GM19395 (cell line): ENCODE results near the gene ARHGAP20.

Experiments
- ATAC-seq: cut with Tn5 transposase; IDR thresholded peaks from one replicate; pipeline ENCODE4 v1.9.1; 2021; ENCODE audit warnings: mild to moderate bottlenecking, moderate library complexity; ENCODE audit not compliant: unreplicated experiment

ARHGAP20 gene

DNA sequence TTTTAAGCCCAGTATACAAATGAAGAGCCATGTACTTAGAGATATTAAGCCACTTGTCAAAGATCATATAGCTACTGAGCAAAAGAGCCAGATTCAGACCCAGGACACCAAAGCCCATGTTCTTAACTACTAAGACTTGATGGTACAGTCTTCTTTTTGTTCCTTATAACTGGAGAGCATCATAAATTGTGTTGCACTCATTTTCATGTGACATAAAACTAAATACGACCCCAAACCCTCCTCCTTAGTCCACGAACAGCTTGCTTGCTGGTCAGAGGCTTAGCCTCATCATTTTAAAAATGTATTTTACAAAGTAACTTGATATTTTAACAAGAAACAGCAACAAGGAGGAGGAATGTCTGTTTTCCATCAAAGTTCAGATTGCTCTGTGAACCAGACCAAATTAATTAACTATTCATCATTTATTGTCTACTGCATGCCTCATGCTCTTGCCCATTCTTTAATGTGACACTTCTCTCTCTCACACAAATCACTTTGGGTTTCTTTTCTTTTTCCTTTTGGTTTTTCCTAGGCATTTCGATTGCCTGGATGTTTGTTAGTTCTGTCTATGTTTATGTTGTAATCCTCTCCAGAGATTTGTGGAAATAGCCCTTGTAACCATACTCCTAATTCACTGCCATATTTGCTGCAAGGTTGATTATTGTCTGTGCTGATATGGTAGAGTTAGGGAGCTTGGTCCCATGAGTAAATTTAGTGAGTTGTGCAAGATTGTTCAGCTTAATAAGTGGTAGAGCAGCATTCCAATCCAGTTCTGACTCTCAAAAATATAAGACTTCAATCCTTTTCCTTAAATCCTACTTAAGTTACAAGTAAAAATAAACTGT, 8.4 kb upstream of the ARHGAP20 start:
- no peak for ATAC-seq

GRCh38 chr11:110716361-110716760, 4.1 kb upstream of the ARHGAP20 start:
- ATAC-seq: no peak

DNA sequence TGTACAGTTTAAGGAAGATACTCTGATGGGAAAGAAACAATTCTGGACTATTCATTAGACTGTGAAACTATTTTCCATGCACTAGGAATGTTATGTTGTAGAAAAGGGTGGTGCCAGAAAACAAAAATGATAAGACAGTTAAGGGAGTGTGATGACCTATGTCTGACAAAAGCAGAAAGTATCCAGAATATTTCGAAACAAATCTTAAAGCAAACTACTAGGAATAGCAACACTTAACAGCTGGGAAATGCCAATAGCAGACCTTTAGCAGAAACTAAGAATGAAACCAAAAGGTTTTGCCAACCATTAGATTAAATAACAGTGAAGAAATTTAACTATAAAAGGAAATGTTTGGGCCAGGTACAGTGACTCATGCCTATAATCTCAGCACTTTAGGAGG, 3.3 kb upstream of the ARHGAP20 start:
- ATAC-seq: no peak

- ATAC-seq: no peak
Measured at GRCh38 chr11:110713449-110713776, 1.2 kb upstream of the ARHGAP20 start.

DNA sequence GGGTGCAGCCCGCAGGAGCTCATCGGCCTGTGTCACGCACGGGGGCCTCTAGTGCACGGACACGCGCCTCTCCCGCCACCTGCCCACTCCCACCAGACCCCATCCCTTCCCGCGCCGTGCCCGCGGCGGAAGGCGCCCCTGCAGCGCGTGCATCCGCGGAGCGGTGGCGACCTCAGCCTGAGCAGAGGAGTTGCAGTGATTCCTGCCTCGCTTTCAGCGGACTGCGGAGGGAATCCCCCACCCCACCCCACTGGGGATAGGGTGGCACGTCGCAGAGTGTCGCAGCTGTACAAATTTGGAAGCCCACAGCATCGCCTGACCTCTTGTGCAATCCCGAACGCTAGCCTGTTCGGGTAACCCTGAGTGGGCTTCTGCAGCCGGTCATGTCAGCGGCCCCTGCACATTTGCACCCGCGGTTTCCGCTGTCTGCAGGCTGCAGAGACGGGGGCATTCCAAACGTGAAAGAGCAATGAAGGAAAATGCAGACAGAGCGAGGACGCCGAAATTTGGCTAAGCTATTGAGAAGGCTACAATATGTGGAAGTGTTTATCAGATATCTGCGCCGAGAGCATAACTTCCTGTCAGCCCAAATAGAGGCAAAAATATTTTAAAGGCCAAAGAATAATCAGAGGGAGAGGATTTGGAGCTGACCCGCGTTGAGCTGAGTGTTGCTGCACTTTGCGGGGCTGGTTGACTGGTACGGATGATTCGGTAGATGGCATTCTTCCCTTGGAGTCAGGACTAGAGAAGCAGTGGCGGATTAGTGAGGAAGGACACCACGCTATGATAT, 617 bp upstream of the ARHGAP20 start:
- ATAC-seq: peak; percentile 33

DNA sequence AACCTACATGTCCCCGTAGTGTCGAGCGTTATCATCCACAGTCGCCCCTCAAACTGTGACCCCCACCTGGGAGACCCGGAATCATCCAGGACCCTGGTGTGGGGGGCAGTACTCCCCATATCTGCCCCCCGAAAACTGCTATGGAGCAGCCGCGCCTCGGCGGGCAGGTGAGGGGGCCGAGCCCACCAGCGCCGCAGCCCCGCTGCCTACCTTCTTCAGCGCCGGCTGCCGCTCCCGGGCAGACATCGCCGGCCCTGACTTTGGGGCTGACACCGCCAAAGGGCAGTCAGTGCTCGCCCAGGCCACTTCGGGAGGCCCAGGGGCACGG, 825 bp downstream of the ARHGAP20 start:
- ATAC-seq: no peak

GRCh38 chr11:110710628-110711381, 1.4 kb downstream of the ARHGAP20 start:
- no peak for ATAC-seq

- no peak for ATAC-seq
Measured at GRCh38 chr11:110704210-110704864, 7.9 kb downstream of the ARHGAP20 start.

DNA sequence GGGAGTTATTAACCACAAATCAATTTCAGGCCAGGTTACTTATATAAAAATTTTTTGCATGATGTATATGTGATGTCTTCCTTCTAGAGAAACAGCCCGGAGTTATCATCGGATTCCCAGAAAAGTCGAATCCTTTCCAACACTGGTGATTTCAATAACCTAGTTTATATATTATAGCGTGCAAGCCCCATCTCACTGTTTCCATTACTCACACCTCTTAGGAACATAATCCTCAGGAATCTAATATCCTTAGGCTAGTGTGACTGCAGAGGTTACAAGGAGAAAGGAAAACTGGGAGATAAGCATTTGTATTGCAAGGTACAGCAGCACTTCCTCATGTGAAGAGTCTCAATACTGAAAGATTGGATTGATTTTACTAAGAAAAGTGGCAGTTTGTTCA, 20.3 kb downstream of the ARHGAP20 start:
- no peak for ATAC-seq

DNA sequence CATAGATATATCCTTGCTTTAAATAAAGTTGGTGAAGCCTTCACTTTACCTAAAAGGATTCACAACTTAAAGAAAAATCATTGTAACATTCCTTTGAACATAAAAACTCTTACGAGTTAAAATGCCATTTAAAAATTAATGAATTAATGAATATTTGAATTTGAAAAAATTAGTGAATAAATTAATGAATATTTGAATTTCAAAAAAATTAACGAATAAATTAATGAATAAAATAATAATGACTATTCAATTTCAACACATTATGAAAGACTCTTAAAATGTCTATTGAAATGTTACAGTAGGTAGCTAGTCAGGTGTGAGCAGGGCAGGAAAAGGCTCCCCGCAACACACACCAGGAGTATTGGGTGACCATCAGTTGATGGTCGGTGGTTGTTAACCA, 22.9 kb downstream of the ARHGAP20 start:
- ATAC-seq: no peak

DNA sequence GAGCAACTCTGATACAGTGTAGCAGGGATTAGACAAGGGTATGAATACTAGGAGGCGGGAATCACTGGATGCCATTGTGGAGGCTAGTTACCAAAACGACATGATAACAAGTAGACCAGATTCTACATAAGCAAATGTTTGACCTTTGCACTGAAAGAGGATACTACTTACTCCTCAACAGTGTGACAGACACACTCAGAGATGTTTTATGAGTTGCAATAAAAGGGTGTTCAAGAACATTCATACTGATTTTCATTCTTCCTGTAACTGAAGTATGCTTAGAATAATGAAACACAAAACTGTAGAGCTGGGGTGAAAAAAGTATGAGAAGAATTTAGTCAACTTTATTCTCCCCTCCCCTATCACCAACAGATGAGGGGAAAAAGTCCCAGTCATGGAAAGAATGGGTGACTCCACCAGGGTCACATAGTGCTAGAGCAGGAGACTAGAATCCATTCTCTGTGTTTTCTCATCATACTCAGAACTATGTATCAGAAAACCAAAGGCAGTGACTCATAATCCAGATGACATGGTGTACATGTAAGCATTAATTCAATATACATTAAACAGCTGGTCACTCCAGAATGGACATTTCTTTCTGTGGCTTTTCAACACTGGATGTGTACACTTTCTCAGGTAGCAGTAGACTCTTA, 32.8 kb downstream of the ARHGAP20 start:
- ATAC-seq: no peak

DNA sequence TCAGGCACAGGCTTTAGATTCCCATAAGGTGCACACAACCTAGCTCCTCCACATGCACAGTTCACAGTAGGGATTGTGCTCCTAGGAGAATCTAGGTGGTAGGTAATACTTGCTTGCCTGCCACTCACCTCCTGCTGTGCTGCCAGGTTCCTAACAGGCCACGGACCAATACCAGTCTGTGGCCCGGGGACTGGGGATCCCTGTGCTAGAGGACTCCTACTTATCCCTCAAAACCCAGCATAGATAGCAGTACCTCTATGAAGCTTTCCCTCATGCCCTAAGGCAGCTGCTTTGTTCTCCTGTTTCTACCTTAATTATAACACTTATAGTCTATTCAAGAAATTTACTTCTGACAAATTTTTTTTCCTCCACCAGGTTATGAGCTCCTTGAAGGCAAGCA, 36.7 kb downstream of the ARHGAP20 start:
- ATAC-seq: no peak

- no peak for ATAC-seq
Measured at GRCh38 chr11:110665689-110666465, 46.4 kb downstream of the ARHGAP20 start.

GRCh38 chr11:110655967-110656366, 56.3 kb downstream of the ARHGAP20 start:
- ATAC-seq: no peak

- no peak for ATAC-seq
Measured at GRCh38 chr11:110654456-110654855, 57.8 kb downstream of the ARHGAP20 start.

DNA sequence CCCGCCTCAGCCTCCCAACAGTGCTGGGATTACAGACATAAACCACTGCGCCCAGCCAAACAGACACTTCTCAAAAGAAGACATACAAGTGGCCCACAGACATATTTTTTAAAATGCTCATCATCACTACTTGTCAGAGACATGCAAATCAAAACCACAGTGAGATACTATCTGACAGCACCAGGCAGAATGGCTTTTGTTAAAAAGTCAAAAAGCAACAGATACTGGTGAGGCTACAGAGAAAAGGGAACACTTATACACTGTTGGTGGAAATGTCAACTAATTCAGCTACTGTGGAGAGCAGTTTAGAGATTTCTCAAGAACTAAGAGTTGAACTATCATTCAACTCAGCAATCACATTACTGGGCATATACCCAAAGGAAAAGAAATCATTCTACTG, 67.0 kb downstream of the ARHGAP20 start:
- ATAC-seq: no peak

DNA sequence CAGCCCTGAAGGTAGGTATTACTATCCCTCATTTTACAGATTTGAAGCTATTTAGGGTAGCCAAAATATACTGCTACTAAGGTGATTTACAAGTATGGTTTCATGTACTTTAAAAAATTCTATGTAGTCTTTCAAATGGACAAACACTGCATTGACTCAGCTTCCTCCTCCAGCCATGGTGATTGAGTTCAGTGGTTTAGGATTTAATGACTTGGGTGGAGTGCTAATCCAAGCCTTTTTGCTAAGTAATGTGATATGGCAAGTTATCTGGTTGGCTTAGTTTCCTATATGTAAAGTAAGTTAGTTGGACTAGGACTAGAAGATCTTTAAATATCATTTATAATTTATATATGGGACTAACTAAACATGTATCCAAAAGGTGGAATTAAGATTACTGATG, 77.9 kb downstream of the ARHGAP20 start:
- ATAC-seq: no peak

- ATAC-seq: no peak
Measured at GRCh38 chr11:110631551-110631950, 80.7 kb downstream of the ARHGAP20 start.

DNA sequence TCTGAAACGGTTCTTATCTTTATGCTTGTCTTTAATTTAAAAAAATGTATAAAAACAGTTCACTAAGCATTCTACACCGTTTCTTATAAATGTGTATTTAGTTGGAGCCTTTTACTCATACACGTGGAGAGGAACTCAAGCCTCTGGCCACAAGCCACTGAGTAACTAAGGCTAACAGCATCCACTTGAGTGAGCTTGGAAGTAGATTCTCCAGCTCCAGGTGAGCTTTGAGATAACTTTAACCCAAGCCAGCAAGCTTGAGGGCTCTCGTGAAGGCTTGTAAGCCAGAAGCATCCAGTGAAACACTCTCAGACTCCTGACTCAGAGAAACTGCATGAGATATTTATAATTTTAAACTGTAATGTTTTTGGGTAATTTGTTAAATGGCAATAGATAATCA, 82.6 kb downstream of the ARHGAP20 start:
- ATAC-seq: no peak

GRCh38 chr11:110621826-110622225, 90.4 kb downstream of the ARHGAP20 start:
- ATAC-seq: no peak
